HepG2 (cell line): ENCODE results near the gene IFT27. TPM values are rescaled to one million over a fixed set of nuclear protein-coding genes. Genes with fewer than 3 reads are reported as not detected.

ENCODE experiments used
- ATAC-seq: fragments of 200-7000 bp; cut with Tn5 transposase; 3 replicates; pipeline ENCODE4 v1.9.1; 2020; ENCODE audit warnings: mild to moderate bottlenecking, moderate library complexity
- BruUV-seq: library from RNA; stranded (reverse); fragments of 400-500 nt; replicated peaks from 2 replicates; lab custom pipeline; 2021; lab: Mats Ljungman, UMichigan
- CTCF ChIA-PET: fragments of 300-600 bp; formaldehyde crosslinking; extraction: SDS; loops from one replicate; lab custom pipeline; 2021; ENCODE audit warnings: low total read pairs, inconsistent platforms, low intra/inter-chr PET ratio; lab: Yijun Ruan, JAX
- POLR2A ChIA-PET: fragments of 350-600 bp; sonication (Branson Sonifier 250); formaldehyde crosslinking; loops from one replicate; lab custom pipeline; 2020; ENCODE audit warnings: antibody characterized with exemption, inconsistent platforms; lab: Yijun Ruan, JAX
- DNase-seq: peaks from one replicate; pipeline ENCODE4 v3.0.0-alpha.2; 2015; ENCODE audit warnings: low spot score
- FAIRE-seq: peaks from 3 replicates; lab custom pipeline; 2011; peaks lifted over from hg19 to GRCh38; lab: Jason Lieb, UNC
- H2AFZ ChIP-seq: one replicate; pipeline ENCODE4 v1.6.1; 2011; ENCODE audit warnings: low read length, inconsistent platforms
- H3K27ac ChIP-seq: fragments of 300-600 bp; 3 replicates; pipeline ENCODE4 v1.8.0; 2011; ENCODE audit warnings: mixed run types, mild to moderate bottlenecking, mixed read lengths, low read length, inconsistent platforms; ENCODE audit not compliant: insufficient read depth; ENCODE audit errors: extremely low read length
- H3K27me3 ChIP-seq, 2 experiments: fragments of 200-600 bp in 1 of 2; 2 replicates in 1 of 2; 3 replicates in 1 of 2; pipeline versions ENCODE4 v1.6.0 to v1.8.0; 2011; ENCODE audit warnings: low read length in 2 of 2, mild to moderate bottlenecking in 2 of 2, moderate library complexity in 2 of 2, inconsistent platforms in 1 of 2; ENCODE audit not compliant: insufficient read depth in 2 of 2, control insufficient read depth in 1 of 2
- H3K36me3 ChIP-seq, 2 experiments: fragments of 200-600 bp in 1 of 2; replicated peaks in 1 of 2; 2 replicates in 1 of 2; 3 replicates in 1 of 2; pipeline versions ENCODE4 v1.5.1 to v1.8.0; 2011; ENCODE audit warnings: low read length in 2 of 2, inconsistent platforms in 1 of 2; ENCODE audit not compliant: insufficient read depth in 2 of 2, control insufficient read depth in 1 of 2
- H3K4me1 ChIP-seq: 2 replicates; pipeline ENCODE4 v1.5.1; 2012; ENCODE audit warnings: low read length, inconsistent platforms; ENCODE audit not compliant: insufficient read depth
- H3K4me2 ChIP-seq: 2 replicates; pipeline ENCODE4 v1.6.0; 2011; ENCODE audit warnings: low read depth, low read length, inconsistent platforms
- H3K4me3 ChIP-seq, 3 experiments: fragments of 200-600 bp in 1 of 3; sonication (generic), shearing (Covaris generic) in 1 of 3; replicated peaks in 1 of 3; 2 replicates each; pipeline ENCODE4 v1.5.1; 2011 to 2016; ENCODE audit warnings: low read length in 3 of 3, inconsistent platforms in 2 of 3, low read depth in 2 of 3, mild to moderate bottlenecking in 2 of 3, control low read depth in 1 of 3, mixed read lengths in 1 of 3; ENCODE audit not compliant: insufficient read depth in 1 of 3
- H3K79me2 ChIP-seq: one replicate; pipeline ENCODE4 v1.6.1; 2011; ENCODE audit warnings: low read length, inconsistent platforms; ENCODE audit not compliant: insufficient read depth
- H3K9ac ChIP-seq: 2 replicates; pipeline ENCODE4 v1.6.0; 2011; ENCODE audit warnings: mild to moderate bottlenecking, low read depth, low read length, inconsistent platforms; ENCODE audit not compliant: insufficient read depth
- H3K9me3 ChIP-seq: 2 replicates; pipeline ENCODE4 v1.5.1; 2012; ENCODE audit warnings: mild to moderate bottlenecking, low read length
- H4K20me1 ChIP-seq: 2 replicates; pipeline ENCODE4 v1.6.0; 2011; ENCODE audit warnings: inconsistent platforms, mild to moderate bottlenecking, low read length, moderate library complexity; ENCODE audit not compliant: insufficient read depth
- HOXA3 ChIP-seq: sonication (generic); formaldehyde crosslinking; IDR thresholded peaks from 2 replicates; pipeline ENCODE4 v1.5.0; 2020; ENCODE audit warnings: missing genetic modification reagents
- HOXA7 ChIP-seq: sonication (generic); formaldehyde crosslinking; IDR thresholded peaks from 2 replicates; pipeline ENCODE4 v1.8.1; 2022; ENCODE audit warnings: mild to moderate bottlenecking, missing genetic modification reagents, moderate library complexity
- MAFK ChIP-seq, 2 experiments: IDR thresholded peaks in 1 of 2; conservative IDR thresholded peaks in 1 of 2; 2 replicates each; pipeline ENCODE4 v1.6.1; 2011; ENCODE audit warnings: improper control_type of control experiment in 2 of 2, low read length in 2 of 2
- MED8 ChIP-seq: sonication (generic); formaldehyde crosslinking; IDR thresholded peaks from 2 replicates; pipeline ENCODE4 v1.8.1; 2023; ENCODE audit warnings: mild to moderate bottlenecking, missing genetic modification reagents; ENCODE audit not compliant: insufficient replicate concordance
- MIER2 ChIP-seq: IDR thresholded peaks from 2 replicates; pipeline ENCODE4 v1.6.1; 2016; ENCODE audit warnings: missing biosample characterization, missing genetic modification reagents
- MTA1 ChIP-seq: sonication (generic); formaldehyde crosslinking; IDR thresholded peaks from 2 replicates; pipeline ENCODE4 v1.4.0; 2020; ENCODE audit warnings: missing genetic modification reagents, mild to moderate bottlenecking, borderline replicate concordance
- PCBP1 ChIP-seq: fragments of 200-400 bp; formaldehyde crosslinking; IDR thresholded peaks from 2 replicates; pipeline ENCODE4 v1.6.1; 2017; ENCODE audit warnings: mild to moderate bottlenecking, low read depth, low read length, borderline replicate concordance
- SMYD3 ChIP-seq: sonication (generic); formaldehyde crosslinking; IDR thresholded peaks from 2 replicates; pipeline ENCODE4 v1.8.1; 2023; ENCODE audit warnings: mild to moderate bottlenecking, missing genetic modification reagents
- ZNF30 ChIP-seq: sonication (generic); formaldehyde crosslinking; IDR thresholded peaks from 2 replicates; pipeline ENCODE4 v1.5.0; 2020; ENCODE audit warnings: mild to moderate bottlenecking, missing genetic modification reagents
- ZNF543 ChIP-seq: sonication (generic); formaldehyde crosslinking; IDR thresholded peaks from 2 replicates; pipeline ENCODE4 v1.4.0; 2020; ENCODE audit warnings: mild to moderate bottlenecking, missing genetic modification reagents
- ZSCAN20 ChIP-seq: sonication (generic); formaldehyde crosslinking; IDR thresholded peaks from 2 replicates; pipeline ENCODE4 v1.4.0; 2020; ENCODE audit warnings: missing genetic modification reagents, mild to moderate bottlenecking, borderline replicate concordance
- WGBS: methylation state at CpG from one replicate; pipeline ENCODE4 v1.1.6; 2017; ENCODE audit warnings: low lambda C conversion rate; 5-methylcytosine and 5-hydroxymethylcytosine counted together
- in situ Hi-C: cut with HindIII; loops from 2 replicates; pipeline ENCODE4 v1.10.0; 2017; ENCODE audit warnings: low pct_unique_long_range_greater_than_20kb; ENCODE audit not compliant: extremely low pct_ligation_motif_present
- intact Hi-C: fragments of 100-400 bp; cut with micrococcal nuclease; formaldehyde crosslinking; loops from one replicate; pipeline ENCODE4 v1.10.0; 2022; ENCODE audit not compliant: unreplicated experiment
- polyA plus RNA-seq, 8 experiments: library from polyadenylated mRNA; depleted of rRNA in 3 of 8; stranded (reverse) in 7 of 8; unstranded in 1 of 8; fragments of >200 nt; fragmentation: Illumina TruSeq in 4 of 8; extraction: Trizol in 4 of 8; gene quantifications; 2 replicates each; pipeline versions ENCODE4 v1.2.1 to v1.2.3, GENCODE V29; 2011 to 2016; ENCODE audit warnings: low read depth in 4 of 8, missing spikeins in 1 of 8, mixed read lengths in 1 of 8; ENCODE audit not compliant: insufficient read depth in 1 of 8
- total RNA-seq, 5 experiments: library from RNA; depleted of rRNA; stranded (reverse); fragments of >200 nt; fragmentation: Illumina TruSeq; extraction: Trizol; gene quantifications; 2 replicates each; pipeline ENCODE4 v1.2.3, GENCODE V29; 2016; ENCODE audit warnings: low read depth in 1 of 5
- TF ChIP-seq, protein P1 (sequence below), 2 experiments: fragments of 450-650 bp in 1 of 2; sonication (generic) in 1 of 2; formaldehyde crosslinking; IDR thresholded peaks; 2 replicates each; pipeline versions ENCODE4 v1.5.0 to v1.8.0; 2020 to 2022; ENCODE audit warnings: mild to moderate bottlenecking in 1 of 2, missing genetic modification reagents in 1 of 2
- TF ChIP-seq, protein P2 (sequence below): sonication (generic); formaldehyde crosslinking; IDR thresholded peaks from 2 replicates; pipeline ENCODE4 v1.5.0; 2020; ENCODE audit warnings: mild to moderate bottlenecking, missing genetic modification reagents
- TF ChIP-seq, protein P3 (sequence below): sonication (generic); formaldehyde crosslinking; IDR thresholded peaks from 2 replicates; pipeline ENCODE4 v1.4.0; 2020; ENCODE audit warnings: missing genetic modification reagents, mild to moderate bottlenecking, borderline replicate concordance
- TF ChIP-seq, protein P4 (sequence below), 2 experiments: sonication (generic) in 1 of 2; formaldehyde crosslinking in 1 of 2; IDR thresholded peaks; 2 replicates each; pipeline versions ENCODE4 v1.4.0 to v1.6.1; 2018 to 2020; ENCODE audit warnings: missing genetic modification reagents in 2 of 2, borderline replicate concordance in 1 of 2, low read depth in 1 of 2, mild to moderate bottlenecking in 1 of 2, missing biosample characterization in 1 of 2

IFT27 gene
- total and polyA plus RNA-seq, 2 of the 13 experiments (the other 11 are each of a cell fraction or from before 2014, with no cell fraction given) = 0.25 to 0.33 TPM

DNA sequence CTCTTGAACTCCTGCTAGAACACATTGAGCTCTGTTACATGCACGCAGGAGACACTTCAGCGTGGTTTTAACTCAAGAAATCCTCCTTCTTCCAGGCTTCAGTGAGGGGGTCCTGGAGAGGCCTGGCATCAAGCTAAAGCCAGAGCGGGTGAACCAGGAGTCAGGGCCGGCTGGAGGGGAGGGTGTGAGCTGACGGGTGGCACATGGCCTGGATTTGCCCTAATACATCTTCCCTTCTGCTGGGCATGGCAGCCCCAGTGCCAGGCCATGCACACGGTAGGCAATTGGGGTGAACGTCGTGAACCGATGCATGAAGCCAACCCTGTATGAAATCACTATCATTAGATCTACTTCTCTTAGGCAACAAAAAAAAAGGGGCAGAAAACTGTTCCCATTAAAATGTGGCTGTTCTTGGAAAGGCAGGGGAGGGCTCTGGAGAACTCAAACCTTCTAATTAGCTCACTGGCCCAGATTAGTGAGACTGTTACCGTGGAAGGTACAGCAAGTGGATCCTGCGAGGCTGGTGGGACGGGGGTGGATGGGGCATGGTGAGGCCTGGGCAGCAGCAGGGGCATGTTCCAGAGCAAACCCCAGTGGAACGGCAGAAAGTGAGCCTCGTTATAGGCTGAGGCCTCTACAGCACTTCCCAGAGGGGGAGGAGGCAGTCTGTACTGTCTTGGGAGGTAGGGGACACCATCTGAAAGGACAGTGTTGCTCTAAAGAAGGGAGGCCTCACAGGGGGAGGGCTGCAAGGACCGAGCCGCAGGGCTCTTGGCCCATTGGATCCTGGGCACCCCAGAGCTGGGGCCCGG is 10.6 kb downstream of the IFT27 start:
- Histone ChIP-seq H3K9ac (no peak overlapping the region), H3K9me3 (no peaks in the 10 kb centered on the region), H3K79me2 (no peaks in the 10 kb centered on the region), H4K20me1 (no peaks in the 10 kb centered on the region), H3K27ac (no peak overlapping the region), H3K4me1 (no peaks in the 10 kb centered on the region), H3K36me3 (no peaks in the 10 kb centered on the region), H3K4me3 (no peak overlapping the region)
- 32% methylated on average over 10 of the region's 17 CpGs for WGBS
- ChIA-PET CTCF (no interaction called here), POLR2A (no interaction called here)
- BruUV-seq = no TSS peak
- intact Hi-C loops (no loop called here), in situ Hi-C loops (no loop called here)
- no peak for DNase-seq
- no peak for TF ChIP-seq HOXA7 (CRISPR knock-in tag)
- TF ChIP-seq ZNF543 (CRISPR knock-in tag) = no peak
- TF ChIP-seq, protein P1, sequence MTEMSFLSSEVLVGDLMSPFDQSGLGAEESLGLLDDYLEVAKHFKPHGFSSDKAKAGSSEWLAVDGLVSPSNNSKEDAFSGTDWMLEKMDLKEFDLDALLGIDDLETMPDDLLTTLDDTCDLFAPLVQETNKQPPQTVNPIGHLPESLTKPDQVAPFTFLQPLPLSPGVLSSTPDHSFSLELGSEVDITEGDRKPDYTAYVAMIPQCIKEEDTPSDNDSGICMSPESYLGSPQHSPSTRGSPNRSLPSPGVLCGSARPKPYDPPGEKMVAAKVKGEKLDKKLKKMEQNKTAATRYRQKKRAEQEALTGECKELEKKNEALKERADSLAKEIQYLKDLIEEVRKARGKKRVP (CRISPR knock-in tag; IDR thresholded peaks at IDR 0.05) = no peak
- TF ChIP-seq SMYD3 (CRISPR knock-in tag) = no peak
- no peak for TF ChIP-seq MED8
- TF ChIP-seq MTA1 = no peak
- no peak for TF ChIP-seq PCBP1
- no peak for TF ChIP-seq ZNF30
- TF ChIP-seq, protein P2, sequence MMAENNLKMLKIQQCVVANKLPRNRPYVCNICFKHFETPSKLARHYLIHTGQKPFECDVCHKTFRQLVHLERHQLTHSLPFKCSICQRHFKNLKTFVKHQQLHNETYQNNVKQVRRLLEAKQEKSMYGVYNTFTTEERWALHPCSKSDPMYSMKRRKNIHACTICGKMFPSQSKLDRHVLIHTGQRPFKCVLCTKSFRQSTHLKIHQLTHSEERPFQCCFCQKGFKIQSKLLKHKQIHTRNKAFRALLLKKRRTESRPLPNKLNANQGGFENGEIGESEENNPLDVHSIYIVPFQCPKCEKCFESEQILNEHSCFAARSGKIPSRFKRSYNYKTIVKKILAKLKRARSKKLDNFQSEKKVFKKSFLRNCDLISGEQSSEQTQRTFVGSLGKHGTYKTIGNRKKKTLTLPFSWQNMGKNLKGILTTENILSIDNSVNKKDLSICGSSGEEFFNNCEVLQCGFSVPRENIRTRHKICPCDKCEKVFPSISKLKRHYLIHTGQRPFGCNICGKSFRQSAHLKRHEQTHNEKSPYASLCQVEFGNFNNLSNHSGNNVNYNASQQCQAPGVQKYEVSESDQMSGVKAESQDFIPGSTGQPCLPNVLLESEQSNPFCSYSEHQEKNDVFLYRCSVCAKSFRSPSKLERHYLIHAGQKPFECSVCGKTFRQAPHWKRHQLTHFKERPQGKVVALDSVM = no peak
- TF ChIP-seq, protein P3, sequence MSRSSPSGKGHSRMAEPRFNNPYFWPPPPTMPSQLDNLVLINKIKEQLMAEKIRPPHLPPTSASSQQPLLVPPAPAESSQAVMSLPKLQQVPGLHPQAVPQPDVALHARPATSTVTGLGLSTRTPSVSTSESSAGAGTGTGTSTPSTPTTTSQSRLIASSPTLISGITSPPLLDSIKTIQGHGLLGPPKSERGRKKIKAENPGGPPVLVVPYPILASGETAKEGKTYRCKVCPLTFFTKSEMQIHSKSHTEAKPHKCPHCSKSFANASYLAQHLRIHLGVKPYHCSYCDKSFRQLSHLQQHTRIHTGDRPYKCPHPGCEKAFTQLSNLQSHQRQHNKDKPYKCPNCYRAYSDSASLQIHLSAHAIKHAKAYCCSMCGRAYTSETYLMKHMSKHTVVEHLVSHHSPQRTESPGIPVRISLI (CRISPR knock-in tag) = no peak
- TF ChIP-seq MIER2 (CRISPR knock-in tag) = no peak
- TF ChIP-seq ZSCAN20 (CRISPR knock-in tag) = no peak
- TF ChIP-seq MAFK (conservative IDR thresholded peaks at IDR 0.05 in 1 of 2, IDR thresholded peaks at IDR 0.05 in 1 of 2; ENCODE audit: low read length in 2 of 2) = no peak
- TF ChIP-seq, protein P4, sequence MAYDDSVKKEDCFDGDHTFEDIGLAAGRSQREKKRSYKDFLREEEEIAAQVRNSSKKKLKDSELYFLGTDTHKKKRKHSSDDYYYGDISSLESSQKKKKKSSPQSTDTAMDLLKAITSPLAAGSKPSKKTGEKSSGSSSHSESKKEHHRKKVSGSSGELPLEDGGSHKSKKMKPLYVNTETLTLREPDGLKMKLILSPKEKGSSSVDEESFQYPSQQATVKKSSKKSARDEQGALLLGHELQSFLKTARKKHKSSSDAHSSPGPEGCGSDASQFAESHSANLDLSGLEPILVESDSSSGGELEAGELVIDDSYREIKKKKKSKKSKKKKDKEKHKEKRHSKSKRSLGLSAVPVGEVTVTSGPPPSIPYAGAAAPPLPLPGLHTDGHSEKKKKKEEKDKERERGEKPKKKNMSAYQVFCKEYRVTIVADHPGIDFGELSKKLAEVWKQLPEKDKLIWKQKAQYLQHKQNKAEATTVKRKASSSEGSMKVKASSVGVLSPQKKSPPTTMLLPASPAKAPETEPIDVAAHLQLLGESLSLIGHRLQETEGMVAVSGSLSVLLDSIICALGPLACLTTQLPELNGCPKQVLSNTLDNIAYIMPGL (CRISPR knock-in tag; IDR thresholded peaks at IDR 0.05; ENCODE audit: borderline replicate concordance in 1 of 2, low read depth in 1 of 2) = no peak
- TF ChIP-seq HOXA3 = no peak
- TF ChIP-seq, all 625 proteins: peak for 0
- FAIRE-seq (no peak), ATAC-seq (no peak)
- no peak overlapping the region for H3K4me2 ChIP-seq
- H3K27me3 ChIP-seq = peaks cover 4 to 75% of the 10 kb centered on the region in 2 experiments
- no peak overlapping the region for H2AFZ ChIP-seq
